Right lung (tissue), 5 donors: Measurements from ENCODE around the gene SYNGR3. TPM values are rescaled to one million over a fixed set of nuclear protein-coding genes. Genes with fewer than 3 reads are reported as not detected.

Experiments
- DNase-seq, 2 donors: peaks; one replicate each; pipeline ENCODE4 v3.0.0-alpha.2; 2013
- polyA plus RNA-seq, 5 donors: library from polyadenylated mRNA; unstranded; fragments of 120-200 nt; gene quantifications; one replicate each; pipeline versions ENCODE4 v1.2.1 to v1.2.3, GENCODE V29; 2013; ENCODE audit warnings: inconsistent platforms in 1 of 5, low replicate concordance in 1 of 5; ENCODE audit not compliant: insufficient read length in 5 of 5, insufficient read depth in 1 of 5

SYNGR3 gene
- polyA plus RNA-seq, 5 donors = 0.46 to 0.80 (median 0.65) TPM

- peak; percentile 98 for DNase-seq
Measured at GRCh38 chr16:2039274-2040031, 49.7 kb downstream of the SYNGR3 start.

GRCh38 chr16:2040041-2040786 is 50.4 kb downstream of the SYNGR3 start:
- DNase-seq = no peak

- DNase-seq = no peak
Measured at GRCh38 chr16:2040787-2041522, 51.2 kb downstream of the SYNGR3 start.

- no peak for DNase-seq
Measured at GRCh38 chr16:2042171-2042985, 52.6 kb downstream of the SYNGR3 start.

GRCh38 chr16:2042986-2043666 is 53.4 kb downstream of the SYNGR3 start:
- DNase-seq = no peak

Other genes starting within 250 kb of the SYNGR3 start
- 10 to 100 TPM; 16.6 to 56.6 (median 30.3) TPM for gene NME3, start 218.4 kb upstream of the SYNGR3 start, polyA plus RNA-seq
- gene EME2, start 217.2 kb upstream of the SYNGR3 start, polyA plus RNA-seq = 10 to 100 TPM in 1 of 5 donors, 1 to 10 TPM in 4; 6.7 to 10.5 (median 7.8) TPM
- gene MRPS34, start 216.8 kb upstream of the SYNGR3 start, polyA plus RNA-seq = 10 to 100 TPM; 51.5 to 82.1 (median 57.4) TPM
- gene SPSB3, start 207.4 kb upstream of the SYNGR3 start, polyA plus RNA-seq = 10 to 100 TPM; 24.0 to 47.3 (median 35.9) TPM
- gene NUBP2, start 207.0 kb upstream of the SYNGR3 start, polyA plus RNA-seq = 10 to 100 TPM; 26.4 to 71.8 (median 40.8) TPM
- 1 to 10 TPM; 1.1 to 4.2 (median 2.4) TPM for gene IGFALS, start 196.3 kb upstream of the SYNGR3 start, polyA plus RNA-seq
- 10 to 100 TPM; 20.1 to 32.2 (median 26.6) TPM for gene HAGH, start 163.1 kb upstream of the SYNGR3 start, polyA plus RNA-seq
- gene FAHD1, start 162.8 kb upstream of the SYNGR3 start, polyA plus RNA-seq = 10 to 100 TPM; 16.2 to 25.2 (median 16.9) TPM
- under 1 TPM; 0.23 to 0.86 (median 0.51) TPM for gene MEIOB, start 117.8 kb upstream of the SYNGR3 start, polyA plus RNA-seq
- under 1 TPM; 0.09 to 0.40 (median 0.18) TPM for gene HS3ST6, start 71.6 kb upstream of the SYNGR3 start, polyA plus RNA-seq
- 10 to 100 TPM; 11.8 to 22.8 (median 14.9) TPM for gene MSRB1, start 46.8 kb upstream of the SYNGR3 start, polyA plus RNA-seq
- gene RPL3L, start 35.3 kb upstream of the SYNGR3 start, polyA plus RNA-seq = 1 to 10 TPM in 1 of 5 donors, under 1 TPM in 4; 0.05 to 2.0 (median 0.18) TPM
- 100 to 1,000 TPM in 1 of 5 donors, 10 to 100 TPM in 4; 78.0 to 123 (median 87.7) TPM for gene NDUFB10, start 30.4 kb upstream of the SYNGR3 start, polyA plus RNA-seq
- gene RPS2, start 25.1 kb upstream of the SYNGR3 start, polyA plus RNA-seq = 1,000 to 10,000 TPM; 2,201 to 2,837 (median 2,396) TPM
- gene RNF151, start 23.1 kb upstream of the SYNGR3 start, polyA plus RNA-seq = under 1 TPM in 1 of 5 donors, not detected in 4; 0.13 TPM
- 10 to 100 TPM; 22.8 to 42.3 (median 28.9) TPM for gene TBL3, start 17.9 kb upstream of the SYNGR3 start, polyA plus RNA-seq
- under 1 TPM in 4 of 5 donors, not detected in 1; 0.18 to 0.57 (median 0.39) TPM for gene NOXO1, start 8.5 kb upstream of the SYNGR3 start, polyA plus RNA-seq
- gene GFER, start 5.8 kb upstream of the SYNGR3 start, polyA plus RNA-seq = 10 to 100 TPM; 17.0 to 28.1 (median 21.1) TPM
- gene ZNF598, start 19.9 kb downstream of the SYNGR3 start, polyA plus RNA-seq = 10 to 100 TPM; 11.9 to 32.1 (median 19.9) TPM
- gene NPW, start 29.8 kb downstream of the SYNGR3 start, polyA plus RNA-seq = 1 to 10 TPM; 1.1 to 7.9 (median 2.3) TPM
- gene NHERF2, start 36.9 kb downstream of the SYNGR3 start, polyA plus RNA-seq = 100 to 1,000 TPM in 2 of 5 donors, 10 to 100 TPM in 3; 63.1 to 196 (median 91.8) TPM
- 10 to 100 TPM; 21.0 to 41.2 (median 26.9) TPM for gene NTHL1, start 57.9 kb downstream of the SYNGR3 start, polyA plus RNA-seq
- gene TSC2, start 58.0 kb downstream of the SYNGR3 start, polyA plus RNA-seq = 100 to 1,000 TPM; 100 to 149 (median 120) TPM
- 100 to 1,000 TPM in 3 of 5 donors, 10 to 100 TPM in 2; 66.7 to 168 (median 123) TPM for gene PKD1, start 145.9 kb downstream of the SYNGR3 start, polyA plus RNA-seq
- 1 to 10 TPM; 1.0 to 1.8 (median 1.5) TPM for gene RAB26, start 158.7 kb downstream of the SYNGR3 start, polyA plus RNA-seq
- gene TRAF7, start 165.8 kb downstream of the SYNGR3 start, polyA plus RNA-seq = 10 to 100 TPM; 41.0 to 62.8 (median 45.7) TPM
- under 1 TPM; 0.16 to 0.85 (median 0.50) TPM for gene CASKIN1, start 206.6 kb downstream of the SYNGR3 start, polyA plus RNA-seq
- 10 to 100 TPM; 32.3 to 48.6 (median 33.9) TPM for gene MLST8, start 215.5 kb downstream of the SYNGR3 start, polyA plus RNA-seq
- 1 to 10 TPM; 2.6 to 9.0 (median 5.8) TPM for gene BRICD5, start 220.9 kb downstream of the SYNGR3 start, polyA plus RNA-seq
- 10 to 100 TPM in 1 of 5 donors, 1 to 10 TPM in 4; 7.2 to 13.3 (median 9.1) TPM for gene PGP, start 224.9 kb downstream of the SYNGR3 start, polyA plus RNA-seq
- gene E4F1, start 233.6 kb downstream of the SYNGR3 start, polyA plus RNA-seq = 10 to 100 TPM in 4 of 5 donors, 1 to 10 TPM in 1; 9.7 to 24.6 (median 15.3) TPM
- 1 to 10 TPM in 1 of 5 donors, under 1 TPM in 4; 0.60 to 1.2 (median 0.77) TPM for gene DNASE1L2, start 246.5 kb downstream of the SYNGR3 start, polyA plus RNA-seq